ENCODE data around the gene VPS37B. TPM values are rescaled to one million over a fixed set of nuclear protein-coding genes. Genes with fewer than 3 reads are reported as not detected.
"Not testable (repeated sequence)": the region's sequence is repeated elsewhere in the genome, so short reads cannot be mapped to it uniquely, and the experiment has no call there.

VPS37B gene
- total RNA-seq, 2 experiments from 2014 or later, result 97.7 to 104 TPM

DNA sequence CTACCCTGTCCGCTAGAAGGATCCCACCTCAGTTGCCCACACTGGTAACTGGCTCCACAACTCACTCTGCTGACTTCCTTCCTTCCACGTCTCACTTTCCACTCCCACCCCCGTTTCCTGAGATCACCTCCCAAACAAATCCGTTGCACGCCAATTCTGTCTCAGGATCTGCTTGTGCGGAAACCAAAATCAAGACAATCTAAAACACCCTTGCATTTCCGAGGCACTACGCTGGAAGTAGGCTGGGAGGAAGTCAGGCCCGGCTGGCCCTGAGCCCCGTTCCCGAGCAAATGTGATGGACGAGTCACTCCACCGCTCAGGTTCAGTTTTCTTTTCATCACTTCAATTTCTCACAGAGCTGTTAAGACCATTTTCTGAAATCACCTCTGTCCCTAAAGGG, 47.3 kb upstream of the VPS37B start:
- Mint-ChIP-seq H3K4me3 (no peak overlapping the region), H3K27me3 (no peaks in the 10 kb centered on the region), H3K4me1 (ENCODE audit: low read depth) (no peaks in the 10 kb centered on the region), H3K27ac (no peak overlapping the region), H3K36me3 (ENCODE audit: low read depth) (peaks cover under 1% of the 10 kb centered on the region), H3K9me3 (no peaks in the 10 kb centered on the region)
- TF ChIP-seq, protein P1, sequence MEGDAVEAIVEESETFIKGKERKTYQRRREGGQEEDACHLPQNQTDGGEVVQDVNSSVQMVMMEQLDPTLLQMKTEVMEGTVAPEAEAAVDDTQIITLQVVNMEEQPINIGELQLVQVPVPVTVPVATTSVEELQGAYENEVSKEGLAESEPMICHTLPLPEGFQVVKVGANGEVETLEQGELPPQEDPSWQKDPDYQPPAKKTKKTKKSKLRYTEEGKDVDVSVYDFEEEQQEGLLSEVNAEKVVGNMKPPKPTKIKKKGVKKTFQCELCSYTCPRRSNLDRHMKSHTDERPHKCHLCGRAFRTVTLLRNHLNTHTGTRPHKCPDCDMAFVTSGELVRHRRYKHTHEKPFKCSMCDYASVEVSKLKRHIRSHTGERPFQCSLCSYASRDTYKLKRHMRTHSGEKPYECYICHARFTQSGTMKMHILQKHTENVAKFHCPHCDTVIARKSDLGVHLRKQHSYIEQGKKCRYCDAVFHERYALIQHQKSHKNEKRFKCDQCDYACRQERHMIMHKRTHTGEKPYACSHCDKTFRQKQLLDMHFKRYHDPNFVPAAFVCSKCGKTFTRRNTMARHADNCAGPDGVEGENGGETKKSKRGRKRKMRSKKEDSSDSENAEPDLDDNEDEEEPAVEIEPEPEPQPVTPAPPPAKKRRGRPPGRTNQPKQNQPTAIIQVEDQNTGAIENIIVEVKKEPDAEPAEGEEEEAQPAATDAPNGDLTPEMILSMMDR (IDR thresholded peaks at IDR 0.05), result no peak
- no peak for DNase-seq
- CTCF ChIA-PET, result interaction anchor here (0.5 kb wide), 1 partner anchor 65 kb away, joined by 3 read pairs; no protein-coding TSS in a partner anchor
- H3K9me3 ChIP-seq (ENCODE audit: control insufficient read depth in 1 of 2, insufficient read depth in 1 of 2, low read length in 2 of 2), result no peaks in the 10 kb centered on the region
- POLR2A ChIA-PET, result no interaction called here
- no peak overlapping the region for H3K4me3 ChIP-seq (ENCODE audit: low read length)
- intact Hi-C loops (cut with DNase I, micrococcal nuclease), result no loop called here
- H3K4me1 ChIP-seq (ENCODE audit: insufficient read depth, low read length), result peaks cover 21% of the 10 kb centered on the region
- no peak overlapping the region for H3K27ac ChIP-seq (ENCODE audit: low read depth in 1 of 2, low read length in 2 of 2)
- no peaks in the 10 kb centered on the region for H3K36me3 ChIP-seq (ENCODE audit: insufficient read depth, low read length)
- ATAC-seq (ENCODE audit: poor library complexity), result no peak
- H3K27me3 ChIP-seq (ENCODE audit: control insufficient read depth in 1 of 2, insufficient read depth in 2 of 2, low read length in 2 of 2), result no peaks in the 10 kb centered on the region

DNA sequence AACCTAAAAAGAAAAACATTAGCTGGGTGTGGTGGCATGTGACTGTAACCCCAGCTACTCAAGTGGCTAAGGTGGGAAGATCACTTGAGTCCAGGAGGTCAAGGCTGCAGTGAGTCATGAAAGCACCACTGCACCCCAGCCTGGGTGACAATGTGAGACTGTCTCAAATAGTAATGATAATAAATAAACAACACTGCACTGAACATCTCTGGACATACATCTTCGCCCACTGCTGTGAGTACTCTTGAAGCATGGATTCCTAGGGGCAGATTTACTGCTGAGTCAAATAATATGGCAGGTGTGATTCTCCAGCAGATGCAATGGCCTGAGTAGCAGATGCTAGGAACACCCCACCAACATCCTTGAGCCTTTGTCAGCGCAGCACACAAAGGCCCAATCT, 46.7 kb upstream of the VPS37B start:
- Histone ChIP-seq H3K9me3 (ENCODE audit: control insufficient read depth in 1 of 2, insufficient read depth in 1 of 2, low read length in 2 of 2) (no peaks in the 10 kb centered on the region), H3K27me3 (ENCODE audit: control insufficient read depth in 1 of 2, insufficient read depth in 2 of 2, low read length in 2 of 2) (no peaks in the 10 kb centered on the region), H3K27ac (ENCODE audit: low read depth in 1 of 2, low read length in 2 of 2) (no peak overlapping the region), H3K4me3 (ENCODE audit: low read length) (no peak overlapping the region), H3K36me3 (ENCODE audit: insufficient read depth, low read length) (no peaks in the 10 kb centered on the region), H3K4me1 (ENCODE audit: insufficient read depth, low read length) (peaks cover 19% of the 10 kb centered on the region)
- CTCF ChIA-PET, result no interaction called here
- TF ChIP-seq, protein P1 (IDR thresholded peaks at IDR 0.05), result no peak
- peak in 1 of 14 experiments; percentile 39 for DNase-seq
- Mint-ChIP-seq H3K4me3 (no peak overlapping the region), H3K9me3 (no peaks in the 10 kb centered on the region), H3K27ac (no peak overlapping the region), H3K4me1 (ENCODE audit: low read depth) (no peaks in the 10 kb centered on the region), H3K27me3 (no peaks in the 10 kb centered on the region), H3K36me3 (ENCODE audit: low read depth) (no peaks in the 10 kb centered on the region)
- no peak for ATAC-seq (ENCODE audit: poor library complexity)
- intact Hi-C loops (cut with DNase I, micrococcal nuclease), result no loop called here
- POLR2A ChIA-PET, result no interaction called here

DNA sequence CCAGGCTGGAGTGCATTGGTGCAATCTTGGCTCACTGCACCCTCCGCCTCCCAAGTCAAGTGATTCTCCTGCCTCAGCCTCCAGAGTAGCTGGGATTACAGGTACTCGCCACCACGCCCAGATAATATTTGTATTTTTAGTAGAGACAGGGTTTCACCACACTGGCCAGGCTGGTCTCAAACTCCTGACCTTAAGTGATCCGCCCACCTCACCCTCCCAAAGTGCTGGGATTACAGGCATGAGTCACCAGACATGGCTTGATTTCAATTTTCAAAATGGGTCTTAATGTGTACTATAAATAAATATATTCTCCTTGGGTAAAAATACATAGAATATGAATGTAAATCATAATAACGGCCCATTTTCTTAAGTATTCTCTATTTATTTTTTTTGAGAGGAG, 45.4 kb upstream of the VPS37B start:
- H3K27me3 Mint-ChIP-seq, POLR2A ChIA-PET: not testable (repeated sequence)

DNA sequence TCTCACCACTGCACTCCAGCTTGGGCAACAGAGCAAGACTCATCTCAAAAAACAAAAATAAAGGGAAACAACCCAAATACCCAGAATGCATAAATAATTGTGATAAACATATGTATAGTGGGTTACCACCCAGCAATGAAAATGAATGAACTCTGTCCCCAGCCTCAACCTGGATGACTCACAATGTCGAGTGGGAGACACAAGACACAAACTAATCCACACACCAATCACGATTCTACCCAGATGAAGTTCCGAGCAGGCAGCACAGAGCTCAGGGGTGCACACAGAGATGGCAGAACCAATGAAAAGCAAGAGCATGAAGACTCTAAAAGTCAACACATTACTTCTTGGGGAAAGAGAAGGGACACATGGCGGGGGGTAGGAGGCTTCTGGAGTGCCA, 43.2 kb upstream of the VPS37B start:
- H3K9me3 Mint-ChIP-seq, result no peaks in the 10 kb centered on the region
- Histone ChIP-seq H3K9me3 (ENCODE audit: control insufficient read depth in 1 of 2, insufficient read depth in 1 of 2, low read length in 2 of 2) (no peaks in the 10 kb centered on the region), H3K4me1 (ENCODE audit: insufficient read depth, low read length) (peaks cover 5% of the 10 kb centered on the region), H3K27ac (ENCODE audit: low read depth in 1 of 2, low read length in 2 of 2) (no peak overlapping the region), H3K4me3 (ENCODE audit: low read length) (no peak overlapping the region), H3K27me3 (ENCODE audit: control insufficient read depth in 1 of 2, insufficient read depth in 2 of 2, low read length in 2 of 2) (no peaks in the 10 kb centered on the region), H3K36me3 (ENCODE audit: insufficient read depth, low read length) (no peaks in the 10 kb centered on the region)
- no peak for DNase-seq
- H3K27me3 Mint-ChIP-seq, result no peaks in the 10 kb centered on the region
- no peak overlapping the region for H3K27ac Mint-ChIP-seq
- CTCF ChIA-PET, result no interaction called here
- ATAC-seq (ENCODE audit: poor library complexity), result no peak
- H3K4me1 Mint-ChIP-seq (ENCODE audit: low read depth), result no peaks in the 10 kb centered on the region
- POLR2A ChIA-PET, result no interaction called here
- intact Hi-C loops (cut with DNase I, micrococcal nuclease), result no loop called here
- TF ChIP-seq, protein P1 (IDR thresholded peaks at IDR 0.05), result no peak
- no peak overlapping the region for H3K4me3 Mint-ChIP-seq
- no peaks in the 10 kb centered on the region for H3K36me3 Mint-ChIP-seq (ENCODE audit: low read depth)

More for the DNA sequence above, 45.4 kb upstream of the VPS37B start:
- H3K27ac ChIP-seq (ENCODE audit: low read depth in 1 of 2, low read length in 2 of 2); H3K27ac Mint-ChIP-seq; H3K9me3 ChIP-seq (ENCODE audit: control insufficient read depth in 1 of 2, insufficient read depth in 1 of 2, low read length in 2 of 2); H3K4me3 Mint-ChIP-seq; CTCF ChIA-PET; H3K4me1 ChIP-seq (ENCODE audit: insufficient read depth, low read length); DNase-seq; H3K9me3 Mint-ChIP-seq; H3K36me3 Mint-ChIP-seq (ENCODE audit: low read depth); intact Hi-C loops (cut with DNase I, micrococcal nuclease); ATAC-seq (ENCODE audit: poor library complexity); H3K4me1 Mint-ChIP-seq (ENCODE audit: low read depth); H3K27me3 ChIP-seq (ENCODE audit: control insufficient read depth in 1 of 2, insufficient read depth in 2 of 2, low read length in 2 of 2); H3K36me3 ChIP-seq (ENCODE audit: insufficient read depth, low read length); H3K4me3 ChIP-seq (ENCODE audit: low read length): not testable (repeated sequence)

All from CD4-positive, alpha-beta T cell (primary cell).